Activated CD4-positive, alpha-beta T cell treated with anti-CD3 and anti-CD28 coated beads, Interleukin-2, amount 50 U/mL, for 1 hour (primary cell): Measurements from ENCODE around the gene PLXNC1.
A peak's percentile ranks its signal among the peaks of the same experiment; 100 is the strongest.

Experiments used
- DNase-seq: peaks from one replicate; pipeline ENCODE4 v3.0.0-alpha.2; 2020

The PLXNC1 gene

DNA sequence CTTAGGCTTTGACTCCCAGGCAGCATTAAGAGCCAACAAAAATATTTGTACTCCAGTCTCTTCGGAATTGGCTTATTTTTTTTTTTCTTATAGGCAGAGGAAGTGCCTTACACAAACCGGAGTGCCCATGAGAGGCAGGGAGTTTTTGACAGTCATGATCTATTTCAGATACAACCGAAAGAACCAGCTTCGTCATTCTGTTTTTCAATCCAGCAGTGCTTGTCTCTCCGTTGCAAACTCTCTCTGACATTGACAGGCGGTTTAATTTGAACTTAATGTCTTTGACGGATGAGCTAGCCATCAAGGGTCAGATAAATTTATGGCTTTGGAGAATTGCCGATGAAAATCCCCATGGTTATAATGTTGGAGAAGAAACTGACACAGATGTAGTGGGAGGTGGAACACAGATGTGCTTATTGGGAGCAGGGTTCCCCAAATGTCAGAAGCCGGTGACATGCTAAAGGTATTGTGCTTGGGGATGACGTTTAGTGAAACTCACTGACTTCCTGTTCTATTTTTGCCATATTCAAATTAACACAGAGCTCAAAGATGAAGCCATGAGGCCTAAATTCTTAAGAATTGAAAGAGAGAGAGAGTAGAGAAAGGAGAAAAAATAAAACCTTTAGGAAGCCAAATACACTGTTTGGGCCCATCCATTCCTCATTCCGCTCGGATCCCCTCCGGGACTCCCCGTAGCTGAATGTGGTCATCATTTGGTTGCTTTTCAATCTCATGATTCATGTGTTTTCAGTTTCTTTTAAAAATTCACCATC lies 59.7 kb downstream of the PLXNC1 start:
- peak; percentile 9 for DNase-seq

- DNase-seq = peak; percentile 3
Observed at GRCh38 chr12:94208622-94208966, 60.2 kb downstream of the PLXNC1 start.

DNA sequence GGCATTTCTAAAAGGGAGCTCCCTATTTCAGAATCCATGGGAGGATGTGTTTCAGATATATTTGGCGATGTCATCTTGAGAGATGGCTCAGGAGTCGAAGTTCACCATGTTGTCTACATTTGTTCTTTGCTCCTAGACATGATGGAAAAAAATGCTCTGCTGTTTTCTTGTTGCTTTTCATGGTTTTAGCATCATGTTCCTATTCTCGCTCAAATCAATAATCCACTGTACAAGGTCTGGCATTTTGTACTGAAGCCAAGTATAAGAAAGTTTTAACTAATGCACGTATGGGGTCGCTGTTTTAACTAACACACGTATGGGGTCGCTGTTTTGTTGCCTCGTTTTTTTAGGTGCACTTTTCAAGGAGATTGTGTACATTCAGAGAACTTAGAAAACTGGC lies 60.9 kb downstream of the PLXNC1 start:
- DNase-seq = no peak

GRCh38 chr12:94211021-94211420 lies 62.6 kb downstream of the PLXNC1 start:
- no peak for DNase-seq

DNA sequence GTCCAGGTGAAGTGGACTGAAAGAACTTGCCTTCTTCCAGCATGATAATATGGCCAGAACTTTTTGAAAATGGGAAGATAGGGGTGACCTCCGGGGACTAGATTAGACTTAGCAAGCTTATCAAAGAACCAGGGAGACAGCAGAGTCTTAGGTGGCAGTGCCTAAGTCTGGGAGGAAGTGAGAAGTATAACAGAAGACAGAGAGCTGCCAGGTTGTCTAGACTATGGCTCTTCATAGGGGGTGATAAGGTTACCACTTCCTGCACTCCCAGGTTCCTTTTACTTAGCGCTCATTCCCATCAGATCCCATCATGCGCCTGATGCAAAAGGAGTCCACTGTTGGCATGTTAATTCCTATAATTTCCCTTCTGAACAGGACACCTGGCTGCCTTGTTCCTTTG lies 69.9 kb downstream of the PLXNC1 start:
- no peak for DNase-seq

GRCh38 chr12:94219622-94220302 lies 71.4 kb downstream of the PLXNC1 start:
- no peak for DNase-seq

GRCh38 chr12:94220804-94221203 lies 72.4 kb downstream of the PLXNC1 start:
- DNase-seq = no peak

GRCh38 chr12:94222351-94223084 lies 74.1 kb downstream of the PLXNC1 start:
- no peak for DNase-seq

- DNase-seq = no peak
Observed at GRCh38 chr12:94223842-94224241, 75.5 kb downstream of the PLXNC1 start.

DNA sequence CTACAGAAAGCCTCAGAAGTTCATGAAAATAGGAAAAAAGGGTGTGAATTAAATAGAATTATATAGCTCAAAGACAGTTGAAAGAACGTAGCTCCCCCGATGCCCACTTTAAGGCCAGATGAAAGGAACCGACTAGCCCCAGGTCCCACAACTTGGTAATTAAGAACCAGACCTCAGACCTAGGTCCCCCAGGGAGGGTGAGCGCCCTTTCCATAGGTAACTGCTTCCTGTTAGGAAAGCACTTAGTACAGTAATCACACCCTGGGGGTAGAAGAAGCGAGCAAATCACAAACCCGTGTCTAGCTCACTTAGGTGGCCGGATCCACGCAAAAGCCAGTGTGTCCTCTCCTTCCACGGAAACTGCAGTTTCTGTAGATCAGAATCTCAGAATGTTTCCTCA lies 77.1 kb downstream of the PLXNC1 start:
- DNase-seq = no peak

DNA sequence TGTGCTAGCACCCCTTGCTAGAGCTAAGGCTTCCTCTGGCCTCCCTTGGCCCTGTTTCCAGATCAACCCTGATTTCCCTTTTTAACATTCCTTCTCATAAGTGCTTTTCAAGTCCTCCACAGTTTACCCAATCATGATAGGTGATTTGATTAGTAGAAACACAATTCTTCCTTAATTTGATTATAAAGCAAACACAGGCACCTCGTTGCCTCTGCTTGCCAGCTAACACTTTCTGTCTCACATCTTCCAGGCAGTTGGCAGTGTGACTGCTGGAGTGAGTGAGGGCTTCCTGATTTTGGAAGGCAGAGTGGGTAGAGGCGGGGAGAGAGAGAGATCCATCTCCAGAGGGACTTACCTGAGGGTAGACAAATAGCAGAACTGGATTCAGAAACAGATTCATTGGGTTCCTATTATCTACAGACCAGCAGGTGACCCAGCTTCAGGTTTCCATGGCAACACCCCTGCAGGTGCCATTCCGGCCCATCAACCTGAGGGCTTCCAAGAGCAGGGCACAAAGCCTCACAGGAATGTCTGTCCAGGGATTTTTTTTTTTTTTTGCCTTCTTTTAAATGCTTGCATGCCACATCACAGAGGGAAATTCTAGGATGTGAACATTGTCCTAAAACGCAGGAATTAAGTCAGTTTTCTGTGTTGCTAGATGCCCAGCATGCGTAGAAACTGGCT lies 77.7 kb downstream of the PLXNC1 start:
- no peak for DNase-seq

GRCh38 chr12:94227066-94227465 lies 78.7 kb downstream of the PLXNC1 start:
- DNase-seq = no peak

DNA sequence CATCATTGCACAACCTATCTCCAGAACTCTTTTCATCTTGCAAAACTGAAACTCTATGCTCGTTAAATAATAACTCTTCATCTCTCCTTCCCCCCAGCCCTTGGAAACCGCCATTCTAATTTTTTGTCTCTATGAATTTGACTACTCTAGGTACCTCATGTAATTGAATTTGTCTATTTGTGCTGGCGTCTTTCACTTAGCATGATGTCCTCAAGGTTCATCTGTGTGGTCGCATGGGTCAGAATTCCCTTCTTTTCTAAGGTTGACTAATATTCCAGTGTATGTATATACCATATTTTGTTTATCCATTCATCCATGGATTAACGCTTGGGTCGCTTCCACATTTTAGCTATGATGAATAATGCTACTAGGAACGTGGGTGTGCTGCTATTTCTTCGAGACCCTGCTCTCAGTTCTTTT lies 80.1 kb downstream of the PLXNC1 start:
- no peak for DNase-seq

GRCh38 chr12:94229902-94230301 lies 81.5 kb downstream of the PLXNC1 start:
- no peak for DNase-seq

DNA sequence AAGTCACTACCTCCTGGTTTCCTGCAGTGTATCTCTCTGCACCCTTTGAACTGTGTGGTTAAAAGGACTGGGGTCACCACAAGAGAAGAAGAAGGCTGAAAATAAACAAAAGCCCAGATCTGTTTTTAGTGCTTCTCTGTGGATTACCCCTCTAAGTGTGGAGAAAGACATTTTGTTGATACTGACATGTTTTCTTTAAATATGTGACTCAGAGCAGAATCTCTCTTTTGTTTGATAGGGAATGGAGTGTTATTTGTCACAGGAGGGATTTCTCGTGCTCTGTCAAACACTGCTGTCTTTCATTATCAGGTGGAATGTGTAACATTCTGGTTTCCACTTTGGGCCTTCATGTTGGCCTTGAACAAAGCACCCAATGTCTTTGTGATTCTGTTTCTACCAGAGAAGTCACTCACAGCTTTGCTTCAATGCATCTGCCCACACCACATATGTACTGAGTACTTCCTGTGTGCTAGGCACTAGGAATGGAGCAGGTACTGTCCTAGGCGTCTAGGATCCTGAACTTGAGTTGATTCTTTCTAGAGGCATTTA lies 82.1 kb downstream of the PLXNC1 start:
- DNase-seq = no peak

DNA sequence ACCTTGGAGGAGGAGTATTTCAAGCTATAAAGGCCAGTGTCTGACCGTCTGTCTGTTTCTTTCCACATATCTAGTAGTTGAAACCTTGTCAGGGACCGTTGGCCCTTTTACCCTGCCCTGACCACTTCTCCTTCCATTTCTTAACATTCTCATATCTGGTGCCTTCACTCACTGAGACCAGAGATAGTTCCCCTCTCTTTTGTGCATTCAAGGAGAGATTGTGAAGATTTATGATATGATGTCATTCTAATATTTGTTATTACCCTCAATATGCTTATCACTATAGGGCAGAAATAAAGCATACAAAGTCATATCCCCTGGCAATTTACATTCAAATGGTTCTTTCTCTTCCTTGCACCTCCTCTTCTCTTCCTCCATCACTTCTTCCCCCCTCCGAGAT lies 83.3 kb downstream of the PLXNC1 start:
- no peak for DNase-seq

GRCh38 chr12:94235848-94236247 lies 87.5 kb downstream of the PLXNC1 start:
- no peak for DNase-seq

DNA sequence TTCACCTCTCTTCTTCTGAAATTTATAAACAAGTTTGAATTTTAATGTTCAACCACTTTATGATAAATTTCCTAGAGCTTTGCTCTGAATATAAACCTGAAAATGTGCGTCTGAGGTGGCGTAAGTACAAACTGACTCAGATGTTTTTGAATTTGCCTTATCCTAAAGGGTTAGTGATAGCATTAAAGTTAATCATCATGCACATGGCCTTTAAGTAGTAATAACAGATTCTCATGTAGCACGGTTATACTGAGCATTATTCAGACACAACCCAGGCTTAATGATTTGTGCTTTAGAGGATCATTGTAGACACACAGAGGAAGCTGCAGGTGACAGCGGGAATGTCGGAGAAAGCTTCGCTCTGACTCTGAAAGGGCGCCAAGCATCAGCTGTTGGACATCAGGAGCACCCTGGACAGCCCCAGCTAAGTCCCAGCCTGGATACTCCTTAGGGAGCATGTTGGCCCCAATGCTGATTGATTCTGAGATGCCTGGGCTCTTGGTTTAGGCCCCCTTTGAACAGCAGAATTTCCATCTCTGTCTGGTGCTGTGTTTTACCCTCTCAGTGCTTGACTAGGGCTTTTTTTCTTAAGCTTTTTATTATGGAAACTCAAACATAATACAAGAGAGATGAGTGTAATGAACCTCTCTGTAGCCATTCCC lies 91.1 kb downstream of the PLXNC1 start:
- DNase-seq = no peak

- no peak for DNase-seq
Observed at GRCh38 chr12:94240171-94240570, 91.8 kb downstream of the PLXNC1 start.

DNA sequence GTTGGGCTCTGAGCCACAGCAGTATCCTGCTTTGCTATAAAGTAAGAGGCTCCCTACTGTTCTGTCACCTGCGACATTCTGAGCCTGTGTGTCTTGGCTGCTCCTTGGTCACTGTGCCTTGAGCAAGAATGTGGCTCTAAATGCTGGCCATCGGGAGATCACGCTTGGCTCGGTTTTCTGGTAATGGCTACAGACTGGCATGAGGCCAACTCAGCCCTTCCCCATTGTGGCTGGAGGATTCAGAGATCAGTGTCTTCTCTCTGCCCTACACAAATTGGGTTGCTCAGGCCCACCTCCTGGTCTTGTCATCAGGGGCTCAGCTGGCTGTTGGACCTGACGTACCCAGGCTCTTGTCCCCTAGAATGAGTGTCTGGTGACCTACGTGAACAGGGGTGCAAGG lies 94.5 kb downstream of the PLXNC1 start:
- no peak for DNase-seq

GRCh38 chr12:94244165-94245133 lies 96.1 kb downstream of the PLXNC1 start:
- peak; percentile 11 for DNase-seq
